ENCODE data around the gene ARHGAP31.

GRCh38 chr3:119302697-119303551 is 8.7 kb downstream of the ARHGAP31 start:
- TF ChIP-seq CTCF (IDR thresholded peaks at IDR 0.05) (no peak), EP300 (IDR thresholded peaks at IDR 0.05) (no peak), POLR2A (IDR thresholded peaks at IDR 0.05) (no peak)

All from stomach (tissue), 4 donors.